Middle frontal gyrus (tissue), 1 donor: ENCODE data around the gene MAF.

Source experiments
- DNase-seq: peaks from one replicate; pipeline ENCODE4 v3.0.0-alpha.2; 2015; ENCODE audit warnings: low spot score; ENCODE audit errors: extremely low spot score

Gene MAF

DNA sequence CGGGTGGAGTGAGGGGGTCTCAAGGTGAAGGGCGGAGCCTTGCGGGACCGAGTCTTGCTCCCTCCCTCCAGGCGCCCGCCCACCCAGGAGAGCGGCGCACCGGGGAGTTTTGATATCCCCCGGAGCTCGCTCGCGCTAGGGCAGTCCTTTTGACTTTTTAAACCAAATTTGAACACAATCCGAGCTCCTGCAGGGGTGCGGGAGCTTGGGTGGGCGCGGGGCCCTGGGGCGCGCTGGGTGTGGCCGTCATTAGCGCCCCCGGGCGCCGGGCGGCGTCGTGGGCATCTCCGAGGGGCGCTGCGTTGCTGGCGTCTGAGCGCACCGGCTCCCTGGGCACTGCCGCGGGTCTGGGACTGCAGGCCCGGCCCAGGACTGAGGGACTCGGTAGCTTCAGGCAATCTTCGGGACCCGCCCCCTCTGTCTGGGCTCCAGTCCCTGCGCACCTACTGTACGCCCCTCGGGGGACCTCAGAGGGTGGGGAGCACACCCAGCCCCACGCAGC, 10.9 kb downstream of the MAF start:
- DNase-seq, result no peak

DNA sequence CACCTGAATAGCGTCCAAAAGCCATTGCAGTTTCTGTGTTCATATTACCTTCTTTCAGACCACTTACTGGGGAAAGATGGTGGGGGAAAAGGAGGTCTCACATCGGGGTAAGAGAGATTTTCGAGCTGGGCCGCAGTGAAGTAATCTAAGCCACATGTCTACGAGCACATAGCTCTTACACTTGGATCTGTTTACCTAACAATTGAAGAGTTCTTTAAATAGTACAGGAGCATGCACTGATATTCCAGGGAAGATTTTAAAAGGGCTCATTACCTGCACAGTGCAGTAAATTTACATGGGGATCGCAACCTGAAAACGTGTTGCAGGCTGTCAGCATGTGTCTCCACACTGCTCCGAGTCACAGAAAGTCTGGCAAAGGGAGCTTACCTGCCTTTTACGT, 12.6 kb downstream of the MAF start:
- DNase-seq, result no peak

DNA sequence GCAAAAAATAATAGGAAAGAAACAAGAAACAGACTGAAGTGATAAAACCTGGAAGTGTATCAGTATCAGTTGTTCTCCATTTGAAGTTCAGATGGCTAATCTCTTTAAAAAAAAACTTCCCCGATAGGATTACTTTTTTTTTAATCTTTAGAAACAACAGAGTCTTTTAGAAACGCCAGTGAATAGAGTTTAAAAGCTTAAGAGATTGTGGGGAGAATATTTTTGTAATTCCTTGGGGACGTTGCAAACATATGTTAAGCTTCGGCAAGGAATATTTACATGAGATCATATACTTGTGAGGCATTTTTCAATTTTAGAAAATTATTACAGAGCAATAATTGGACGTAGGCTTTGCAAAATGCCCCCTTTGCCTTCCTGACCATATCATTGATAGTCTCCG, 13.2 kb downstream of the MAF start:
- DNase-seq, result no peak

DNA sequence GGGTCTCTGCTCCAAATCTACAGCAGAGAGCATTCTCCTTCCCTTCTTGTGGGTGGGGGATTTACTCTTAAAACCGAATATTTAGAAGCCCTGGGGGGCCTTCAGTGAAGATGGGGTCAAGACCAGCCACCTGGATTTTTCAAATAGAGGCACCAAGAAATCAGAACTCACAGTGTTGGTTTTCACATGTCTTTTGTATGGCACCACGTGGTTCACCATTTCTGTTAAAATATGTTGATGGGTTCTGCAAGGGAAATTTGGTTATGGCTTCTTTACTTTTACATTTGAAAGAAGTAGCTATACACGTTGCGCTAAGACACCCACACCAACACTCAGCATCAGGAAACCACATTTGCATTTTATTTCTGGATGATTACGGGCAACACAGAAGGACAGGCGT, 17.7 kb downstream of the MAF start:
- no peak for DNase-seq

DNA sequence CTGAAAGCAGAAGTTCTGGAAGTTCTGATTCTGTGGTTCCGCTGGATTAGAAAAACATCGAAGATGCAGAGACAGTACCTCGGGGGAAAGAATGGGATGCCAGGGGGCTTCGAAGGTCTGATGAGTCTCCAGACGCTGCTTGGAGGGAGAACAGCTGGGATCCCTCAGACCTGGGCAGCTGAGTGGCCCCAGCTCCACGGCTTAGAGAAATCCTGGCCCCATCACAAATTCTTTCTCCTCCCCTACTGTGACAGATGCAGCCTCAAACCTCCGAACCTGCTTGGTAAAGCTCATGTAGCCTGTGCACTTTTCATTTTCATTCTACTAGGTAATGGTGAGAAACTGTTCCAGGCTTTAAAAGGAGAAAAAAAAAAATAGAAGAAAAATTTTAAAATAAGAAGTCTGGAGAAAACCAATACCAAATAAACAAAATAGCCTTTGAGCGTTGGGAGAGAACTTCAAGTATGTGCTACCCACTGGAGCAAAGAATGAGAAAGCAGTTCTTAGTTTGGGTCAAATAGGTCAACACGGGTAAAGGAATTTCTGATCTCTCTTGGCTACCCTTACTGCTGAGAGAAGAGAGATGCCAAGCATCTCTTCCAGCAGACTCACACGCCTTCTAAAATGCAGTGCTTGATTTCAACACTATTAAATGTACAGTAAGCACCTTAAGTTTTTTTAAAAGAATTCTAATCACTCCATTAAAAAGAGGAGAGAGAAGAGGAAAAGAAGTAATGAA, 19.9 kb downstream of the MAF start:
- DNase-seq, result no peak

DNA sequence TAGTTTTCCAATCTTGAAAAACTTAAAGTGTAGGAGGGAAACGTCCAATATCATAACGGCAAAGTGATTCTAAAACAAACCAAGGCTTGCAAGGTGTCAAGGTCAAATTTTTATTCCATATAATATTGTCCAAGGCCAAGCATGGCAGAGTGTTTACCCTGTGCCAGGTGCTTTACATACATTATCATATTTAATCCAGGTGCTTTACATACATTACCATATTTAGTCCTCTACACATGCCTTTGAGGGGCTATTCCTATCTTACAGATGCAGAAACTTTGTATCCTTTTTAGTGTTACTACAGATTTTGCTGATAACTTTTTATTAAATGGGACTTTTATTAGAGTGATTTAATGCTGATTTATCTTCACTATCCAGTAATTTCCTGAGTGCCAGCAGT, 23.9 kb downstream of the MAF start:
- DNase-seq, result no peak

DNA sequence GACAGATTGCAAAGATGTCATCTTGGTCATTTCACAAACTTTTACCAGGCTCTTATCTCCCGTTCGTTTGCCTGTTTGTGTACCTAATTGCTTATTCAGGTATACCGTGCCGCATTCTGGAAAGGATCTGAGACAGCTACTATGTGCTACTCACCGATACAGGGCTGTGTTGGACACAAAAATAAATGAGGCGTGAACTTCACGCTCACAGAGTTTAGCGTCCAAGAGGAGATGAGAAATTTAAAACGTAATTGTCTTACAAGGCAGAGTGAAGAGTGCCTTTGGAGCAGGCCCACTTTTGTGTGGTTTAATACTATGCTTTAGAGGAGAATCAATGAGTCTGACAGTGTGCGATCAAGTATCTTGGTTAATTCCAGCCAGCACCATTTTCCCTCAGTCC, 26.7 kb downstream of the MAF start:
- DNase-seq, result no peak

DNA sequence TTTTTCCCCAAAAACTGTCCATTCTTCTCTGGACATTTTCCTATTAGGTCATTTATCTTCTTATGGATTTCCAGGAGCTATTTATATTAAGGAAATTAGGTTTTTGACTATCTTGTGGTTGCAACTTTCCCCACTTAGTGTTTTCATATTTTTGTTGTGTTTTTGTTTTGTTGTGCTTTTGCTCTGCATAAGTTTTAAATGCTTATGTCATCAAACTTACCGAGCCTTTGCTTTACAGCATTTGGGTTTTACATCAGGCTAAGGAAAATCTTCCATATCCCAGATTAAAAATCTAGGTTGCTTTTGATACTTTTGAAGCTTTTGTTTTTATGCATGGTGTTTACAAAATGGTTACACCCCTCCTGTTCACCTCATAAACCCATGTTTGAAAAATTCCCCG, 27.5 kb downstream of the MAF start:
- DNase-seq, result no peak

DNA sequence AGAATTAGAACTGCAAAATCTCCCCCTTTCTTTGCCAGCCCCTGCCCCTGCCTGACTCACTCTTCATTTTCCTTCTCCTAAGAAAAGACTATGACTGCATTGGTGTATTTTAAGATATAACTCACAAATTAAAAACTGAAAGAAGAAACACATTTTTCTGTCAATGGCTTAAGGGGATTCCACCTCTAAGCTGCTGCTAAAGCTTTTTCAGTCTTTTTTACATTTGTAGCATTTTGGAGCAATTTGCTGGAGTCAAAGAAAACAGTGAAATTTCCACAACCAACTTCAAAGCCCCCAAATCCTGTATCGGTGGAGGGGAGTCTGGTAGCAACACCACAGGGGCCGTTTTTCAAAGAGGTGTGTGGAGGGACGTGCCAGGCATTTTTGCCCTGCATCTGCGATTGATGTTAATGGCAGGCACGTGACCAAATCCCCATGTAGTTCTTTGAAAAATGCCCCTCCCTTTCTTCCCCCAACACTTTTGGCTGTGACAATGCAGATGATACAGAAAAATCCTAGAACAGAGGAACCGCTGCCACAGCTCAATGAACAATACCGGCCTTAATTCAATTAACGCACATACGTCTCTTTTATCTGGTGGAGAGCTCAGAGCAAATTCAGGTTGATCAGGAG, 28.5 kb downstream of the MAF start:
- no peak for DNase-seq

DNA sequence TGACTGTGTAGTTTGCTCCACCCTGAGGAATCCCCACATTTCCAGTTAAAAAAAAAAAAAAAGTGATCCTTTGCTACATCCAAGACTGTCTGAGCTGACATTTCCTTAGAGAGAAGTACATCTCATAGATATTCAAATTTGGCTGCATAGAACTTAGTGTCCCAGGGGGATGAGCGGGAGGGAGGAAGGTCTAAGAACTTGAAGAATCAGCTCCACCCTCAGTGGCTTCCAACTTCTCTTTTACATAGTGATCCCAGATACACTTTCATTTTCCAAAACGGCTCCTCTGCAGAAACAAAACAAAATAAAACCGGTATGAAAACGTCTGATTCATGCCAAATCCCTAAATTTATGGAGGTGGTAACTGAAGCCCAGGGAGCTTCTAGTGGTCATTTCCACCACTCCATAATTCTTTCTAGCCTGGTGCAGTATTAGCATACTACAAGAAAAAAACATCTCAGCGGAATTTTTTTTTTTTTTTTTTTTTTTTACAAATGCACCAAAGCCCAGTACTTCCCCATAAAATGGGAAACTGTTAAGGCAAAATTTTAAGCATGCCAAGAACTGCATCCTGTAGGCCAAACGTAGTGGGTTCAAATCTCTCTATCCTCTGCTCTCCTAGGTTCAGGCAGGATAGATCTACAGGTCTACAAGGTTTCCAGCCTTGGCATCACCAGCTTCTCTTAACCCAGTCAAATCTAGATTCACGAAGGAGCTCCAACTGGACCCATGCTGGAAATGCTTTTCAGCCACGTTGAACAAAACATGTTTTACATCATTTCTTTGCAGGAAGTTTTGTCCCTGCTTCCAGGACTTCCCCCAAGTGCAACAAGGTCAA, 29.3 kb downstream of the MAF start:
- DNase-seq, result no peak

DNA sequence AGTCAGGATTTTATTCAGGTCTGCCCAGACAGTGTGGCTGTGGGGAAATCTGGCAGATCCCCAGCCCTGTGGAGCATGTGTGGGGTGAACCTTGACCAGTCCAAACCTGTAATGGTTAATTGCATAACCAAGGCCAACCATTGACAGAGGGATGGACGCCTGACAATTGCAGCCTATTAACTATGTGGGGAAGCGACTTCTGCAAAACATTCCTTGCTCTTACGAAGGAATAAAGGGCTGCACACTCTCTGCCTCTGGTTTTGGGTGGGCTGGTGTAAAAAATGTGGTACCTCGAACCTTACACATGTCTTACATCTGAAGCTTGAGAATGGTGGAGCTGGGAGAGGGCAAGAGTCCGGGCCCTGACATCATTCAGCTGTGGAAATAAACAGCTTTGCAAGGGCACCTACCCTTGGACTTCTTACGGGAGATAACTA, 35.8 kb downstream of the MAF start:
- DNase-seq, result no peak

DNA sequence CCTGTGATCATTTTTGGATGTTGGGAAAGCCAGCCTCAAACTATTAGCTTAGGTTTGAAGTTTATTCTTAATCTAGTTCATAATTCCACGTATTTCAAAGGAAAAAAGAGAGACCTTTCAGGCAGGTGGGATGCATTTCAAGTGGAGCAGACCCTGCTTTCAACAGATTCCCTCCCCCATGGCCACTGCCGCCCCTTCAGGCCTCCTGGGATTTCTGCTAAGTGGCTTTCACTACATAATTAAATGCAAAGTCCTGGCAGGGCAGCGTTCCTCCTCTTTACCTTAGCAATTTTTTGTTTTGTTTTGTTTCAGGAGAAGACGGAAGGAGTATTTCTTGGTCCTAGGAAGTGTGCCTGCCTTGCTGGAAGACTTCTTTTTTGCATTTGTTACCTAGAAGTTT, 36.6 kb downstream of the MAF start:
- DNase-seq, result no peak

DNA sequence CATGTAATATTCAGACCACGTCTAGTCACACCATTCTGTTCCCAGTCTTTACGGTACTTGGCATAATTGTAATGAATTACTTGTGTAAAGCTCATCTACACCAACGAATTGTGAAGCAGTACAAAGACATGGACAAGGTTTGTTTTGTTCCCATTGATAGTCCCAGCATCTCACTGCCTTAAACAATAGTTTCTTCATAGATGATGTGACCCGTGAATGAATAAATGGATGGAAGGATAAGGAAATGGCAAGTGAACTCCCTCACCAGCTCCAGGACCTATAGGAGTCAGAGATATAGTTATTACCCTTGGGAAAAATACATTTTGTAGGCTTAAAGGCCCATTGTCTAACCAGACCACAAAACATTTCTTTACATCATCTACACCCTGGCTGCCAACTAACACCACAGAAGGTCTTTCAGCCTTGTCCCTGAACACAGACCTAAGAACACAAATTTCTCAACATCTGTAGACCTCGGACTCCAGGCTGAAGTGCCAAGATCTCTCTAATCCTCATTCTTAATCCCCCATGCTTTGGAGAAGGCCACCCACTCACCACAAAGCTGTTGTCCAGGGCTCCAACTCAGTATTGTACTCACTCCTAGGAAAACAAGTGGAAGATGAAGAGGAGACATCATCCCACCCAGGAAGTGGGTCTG, 38.2 kb downstream of the MAF start:
- DNase-seq, result no peak

DNA sequence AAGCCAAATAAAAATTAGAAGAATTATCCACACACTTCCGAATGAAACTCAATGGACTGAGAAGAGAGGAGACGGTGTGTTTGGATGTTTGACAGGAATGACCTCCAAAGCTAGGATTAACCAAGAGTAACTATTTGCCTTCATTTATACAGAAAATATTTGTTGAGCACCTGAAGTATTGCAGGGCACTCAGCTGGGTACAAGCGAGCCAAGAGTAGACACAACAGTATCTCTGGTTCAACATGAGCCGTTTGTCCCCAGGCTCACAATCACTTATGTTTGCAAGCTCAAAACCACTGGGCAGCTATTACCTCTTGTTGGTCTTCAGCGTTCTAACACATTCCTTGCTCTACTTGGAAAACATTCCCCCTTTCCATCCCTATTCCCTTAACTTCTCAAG, 38.8 kb downstream of the MAF start:
- no peak for DNase-seq

DNA sequence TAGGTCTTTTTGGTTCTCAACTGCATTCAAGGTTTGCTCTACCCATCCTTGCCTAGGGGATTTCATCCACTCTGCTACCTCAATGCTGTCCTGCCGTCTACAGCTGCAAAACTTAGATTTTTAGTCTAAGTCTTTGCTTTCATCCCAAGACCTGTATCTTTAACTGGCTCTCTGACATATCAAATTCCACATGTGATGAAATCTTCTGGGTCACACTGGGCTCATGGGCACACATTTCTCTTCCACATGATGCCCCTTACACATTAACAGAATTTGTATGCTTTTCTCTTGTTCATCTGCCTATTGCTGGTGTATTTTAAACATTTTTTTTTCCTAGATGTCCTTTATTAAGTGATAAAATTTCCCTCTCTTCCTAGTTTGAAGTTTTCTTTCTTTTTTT, 39.6 kb downstream of the MAF start:
- DNase-seq, result no peak

DNA sequence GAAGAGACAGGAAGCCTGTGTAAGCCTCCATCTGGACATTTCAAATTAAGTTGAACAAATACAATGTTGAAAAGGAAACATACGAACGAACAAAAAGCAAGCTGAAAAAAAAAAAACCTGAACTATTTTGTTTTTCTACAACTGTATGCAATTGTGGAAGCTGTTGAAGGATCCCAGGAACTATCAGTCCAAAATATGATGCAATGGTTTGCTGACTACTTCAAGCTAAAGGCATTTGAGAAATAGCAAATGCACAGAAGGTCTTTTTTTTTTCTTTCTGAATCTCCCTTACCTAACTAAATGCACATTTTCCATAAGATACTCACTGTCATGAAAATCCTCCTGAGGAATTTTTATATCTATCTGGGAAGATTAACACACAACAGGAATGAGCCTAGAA, 40.2 kb downstream of the MAF start:
- no peak for DNase-seq

DNA sequence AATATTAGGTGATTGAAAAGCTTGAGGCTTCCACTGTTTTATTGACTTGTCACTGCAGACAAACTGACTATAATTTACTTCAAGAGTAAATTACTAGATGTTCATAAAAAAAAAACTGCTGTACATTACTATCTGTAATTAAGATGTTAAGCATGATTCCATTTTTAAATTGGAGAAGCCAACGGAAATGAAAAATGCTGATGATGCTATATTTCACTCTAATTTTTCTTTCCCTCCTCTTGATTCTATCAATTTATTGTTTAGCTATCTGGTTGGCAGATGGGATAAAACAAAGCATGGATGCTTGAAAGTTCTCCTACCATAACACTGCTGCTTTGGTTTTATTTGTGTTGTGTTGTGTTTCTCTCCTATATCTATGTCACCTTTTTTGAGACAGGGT, 41.0 kb downstream of the MAF start:
- no peak for DNase-seq

DNA sequence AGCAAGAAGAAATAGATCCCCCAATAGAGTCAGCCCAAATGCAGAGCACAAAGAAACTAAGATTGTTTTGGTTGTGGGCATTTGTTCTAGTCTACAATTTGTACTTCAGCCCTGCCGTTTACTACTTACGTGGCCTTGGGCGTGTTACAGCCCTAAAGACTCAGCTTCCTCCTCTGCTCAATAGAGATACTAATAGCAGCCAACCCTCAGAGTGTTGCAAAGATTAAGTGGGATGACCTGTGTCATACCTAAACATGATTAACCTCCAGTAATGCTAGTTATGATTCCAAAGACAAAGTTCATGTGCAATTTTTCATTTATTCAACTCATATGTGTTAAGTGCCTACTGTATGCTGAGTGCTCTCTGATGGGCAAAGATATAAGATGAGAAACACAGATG, 43.1 kb downstream of the MAF start:
- DNase-seq, result no peak

DNA sequence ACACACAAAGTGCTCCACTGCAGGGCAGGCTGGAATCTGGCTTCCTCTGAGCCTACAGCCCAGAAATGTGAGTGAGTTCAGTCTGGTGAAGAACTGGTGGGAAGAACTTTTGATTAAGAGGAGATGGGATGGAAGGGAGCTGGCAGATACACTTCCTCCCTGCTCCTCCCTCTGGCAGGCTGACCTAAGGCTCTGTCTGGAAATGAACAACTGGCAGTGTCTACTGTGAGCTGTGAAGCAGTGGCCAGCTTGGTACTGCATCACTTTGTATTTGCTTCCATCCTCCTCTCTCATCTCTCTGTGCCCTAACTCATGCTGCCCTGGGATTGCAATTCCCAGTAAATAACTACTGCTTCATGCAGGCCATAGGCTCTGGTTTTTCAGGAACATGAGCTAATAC, 45.6 kb downstream of the MAF start:
- DNase-seq, result no peak

DNA sequence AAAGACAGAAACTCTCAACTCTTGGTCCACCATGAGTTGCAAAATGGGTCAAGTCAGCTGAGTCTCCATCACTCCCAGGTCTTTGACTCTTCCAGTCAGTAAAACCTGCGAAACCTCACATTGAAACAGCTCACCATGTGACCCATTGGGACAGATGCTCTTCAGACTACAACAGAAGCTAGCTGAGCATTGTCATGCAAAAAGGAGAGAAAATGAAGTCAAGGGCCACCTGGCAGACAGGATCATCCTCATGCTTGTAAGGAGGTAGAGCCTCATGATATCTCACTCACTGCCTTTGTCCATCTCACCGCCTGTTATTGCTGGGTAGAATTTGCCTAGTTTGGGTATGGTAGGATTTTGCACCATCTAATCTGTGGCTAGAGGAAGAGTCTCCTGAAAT, 50.2 kb downstream of the MAF start:
- no peak for DNase-seq

DNA sequence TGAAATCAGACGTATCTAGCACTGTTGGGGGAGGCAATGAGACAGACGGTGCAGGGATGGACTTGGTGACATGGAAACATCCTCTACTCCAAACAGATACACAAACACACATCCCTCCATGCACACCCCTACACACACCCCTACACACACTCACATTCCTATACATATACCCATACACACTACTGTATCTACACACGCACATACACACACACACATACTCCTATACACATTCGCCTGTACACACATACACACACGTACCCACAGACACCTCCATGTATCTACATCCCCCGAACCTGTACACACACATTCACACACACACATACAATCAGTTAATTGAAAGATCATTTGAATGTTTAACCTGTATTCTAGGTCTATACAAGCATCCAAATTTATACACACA, 53.5 kb downstream of the MAF start:
- DNase-seq, result no peak
